GM19099 (cell line): Measurements from ENCODE around the gene SCAMP5.

Experiments used
- POLR2A ChIP-seq: IDR thresholded peaks from 3 replicates; pipeline ENCODE4 v1.6.1; 2011; ENCODE audit warnings: low read depth; ENCODE audit not compliant: insufficient read length; ENCODE audit errors: extremely low read depth

SCAMP5 gene

DNA sequence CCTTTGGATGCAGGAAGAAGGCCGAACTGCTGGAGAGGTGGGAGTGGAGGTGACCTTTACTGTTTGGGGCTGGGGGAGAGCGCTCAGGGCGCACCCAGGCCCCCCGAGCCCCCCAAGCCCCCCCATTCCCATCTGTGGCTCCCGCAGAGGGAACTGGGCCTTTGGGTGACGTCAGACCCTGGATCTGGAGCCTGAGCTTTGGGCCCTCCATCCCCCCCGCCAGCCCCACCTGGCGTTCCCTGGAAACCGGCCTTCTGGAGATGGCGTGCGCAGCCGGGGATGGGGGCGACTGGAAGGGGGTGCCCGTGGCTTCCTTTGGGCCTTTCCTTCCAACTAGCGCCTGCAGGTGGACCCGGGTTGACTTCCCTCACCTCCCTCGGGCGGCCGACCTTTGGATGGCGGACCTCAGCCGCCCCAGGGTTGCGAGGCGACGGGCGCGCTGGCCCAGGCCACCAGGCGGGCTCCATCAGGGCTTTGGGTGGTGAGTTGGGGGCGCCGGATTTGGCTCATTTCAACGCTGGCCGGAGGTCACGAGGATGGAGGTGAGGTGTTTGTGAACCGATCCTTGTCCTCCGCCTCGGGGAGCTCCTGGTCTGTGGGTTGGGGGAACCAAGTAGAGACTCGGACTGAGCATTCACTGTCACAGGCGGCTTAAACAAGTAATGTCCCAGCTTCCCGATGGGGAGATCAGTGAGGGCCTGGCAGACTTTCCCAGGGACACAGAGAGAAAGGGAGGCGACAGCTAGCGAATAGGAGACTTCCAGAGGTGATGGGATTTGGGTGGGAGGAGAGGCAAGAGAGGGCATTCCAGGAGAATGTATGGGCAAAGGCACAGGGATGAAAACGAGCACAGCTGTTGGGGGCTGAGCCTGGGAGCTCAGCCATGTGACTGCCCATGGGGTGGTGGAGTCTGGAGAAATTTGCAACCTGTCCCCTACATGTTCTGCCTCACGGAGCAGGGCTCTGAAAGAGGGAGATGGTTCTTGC lies 709 bp downstream of the SCAMP5 start:
- TF ChIP-seq POLR2A, result no peak

DNA sequence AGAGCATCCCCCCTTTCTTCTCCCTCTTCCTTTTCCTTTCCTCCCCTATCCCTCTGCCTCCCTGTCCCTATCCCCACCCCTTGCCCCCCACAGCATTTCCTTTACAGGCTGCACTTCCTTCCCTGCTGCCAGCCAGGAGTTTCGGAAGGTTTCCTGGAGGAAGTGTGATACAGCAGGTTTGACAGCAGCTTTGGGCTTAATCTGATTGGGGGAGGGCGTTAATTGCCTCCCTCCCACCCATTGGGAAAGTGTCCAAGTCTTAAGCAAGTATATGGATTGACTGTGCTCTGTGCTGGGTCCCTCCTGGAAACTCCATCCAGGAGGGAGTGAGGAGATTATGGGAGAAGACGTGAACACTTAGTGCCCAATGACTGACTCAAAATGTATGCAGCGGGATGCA lies 1.8 kb downstream of the SCAMP5 start:
- no peak for TF ChIP-seq POLR2A

DNA sequence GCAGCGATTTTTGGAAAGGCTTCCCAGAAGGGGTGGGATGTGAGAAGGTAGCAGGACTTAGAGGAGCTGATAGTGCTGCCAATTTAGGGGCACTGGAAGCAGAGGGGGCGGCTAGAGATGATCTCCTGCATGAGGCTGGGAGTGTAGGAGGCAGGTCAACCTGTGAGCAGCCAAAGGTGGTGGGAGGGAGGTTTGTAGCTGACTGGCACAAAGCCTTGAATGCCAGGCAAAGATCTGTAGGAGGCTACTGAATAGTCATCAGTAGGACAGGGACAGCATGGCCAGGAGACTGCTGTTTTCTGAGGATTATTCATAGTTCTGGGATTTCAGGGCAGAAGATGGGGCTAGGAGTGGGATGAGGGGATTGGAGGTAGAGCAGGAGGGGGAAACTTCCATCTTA lies 2.2 kb downstream of the SCAMP5 start:
- TF ChIP-seq POLR2A, result no peak

DNA sequence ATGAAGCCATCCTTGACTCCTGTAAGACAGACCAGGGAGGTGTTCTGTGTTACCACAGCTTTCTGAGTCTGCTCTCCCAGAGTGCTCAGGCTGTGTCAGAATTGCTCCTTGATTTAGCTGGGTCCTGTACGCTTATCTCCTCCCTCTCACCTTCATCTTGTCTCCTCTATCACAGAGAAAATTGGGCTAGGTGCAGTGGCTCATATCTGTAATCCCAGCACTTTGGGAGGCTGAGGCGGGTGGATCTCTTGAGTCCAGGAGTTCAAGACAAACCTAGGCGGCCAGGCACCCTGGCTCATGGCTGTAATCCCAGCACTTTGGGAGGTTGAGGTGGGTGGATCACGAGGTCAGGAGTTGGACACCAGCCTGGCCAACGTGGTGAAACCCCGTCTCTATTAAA lies 5.9 kb downstream of the SCAMP5 start:
- no peak for TF ChIP-seq POLR2A

DNA sequence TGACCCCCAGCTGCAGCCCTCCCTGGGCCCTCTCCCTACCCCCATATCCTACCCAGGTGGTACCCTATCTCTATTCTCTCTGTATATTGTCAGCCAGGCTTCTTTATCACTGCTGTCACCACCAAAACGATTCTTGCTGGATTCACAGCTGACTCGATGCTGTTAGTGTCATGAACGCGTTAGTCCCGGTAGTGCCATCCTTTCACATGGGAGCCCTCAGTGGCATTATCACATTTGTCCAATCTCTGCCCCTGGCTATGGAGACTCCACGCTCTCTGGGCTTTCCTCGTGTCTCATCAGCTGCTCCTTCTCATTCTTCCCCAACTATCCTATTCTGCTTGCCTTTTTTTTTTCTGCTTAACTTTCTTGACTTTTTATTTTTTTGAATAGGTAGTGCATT lies 7.0 kb downstream of the SCAMP5 start:
- TF ChIP-seq POLR2A, result no peak

DNA sequence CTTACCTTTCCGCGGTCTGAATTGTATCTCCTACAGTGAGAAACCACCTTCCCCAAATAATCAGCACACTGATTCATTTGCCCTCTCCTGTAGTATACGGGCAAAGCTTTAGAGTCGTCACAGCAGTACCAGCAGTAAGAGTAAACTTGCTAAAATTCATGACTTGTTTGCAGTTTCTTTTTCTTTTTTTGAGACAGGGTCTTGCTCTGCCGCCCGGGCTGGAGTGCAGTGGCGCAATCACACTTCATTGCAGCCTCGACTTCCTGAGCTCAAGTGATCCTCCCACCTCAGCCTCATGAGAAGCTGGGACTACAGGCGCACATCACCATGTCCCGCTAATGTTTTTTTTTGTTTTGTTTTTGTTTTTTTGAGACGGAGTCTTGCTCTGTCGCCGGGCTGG lies 11.9 kb downstream of the SCAMP5 start:
- TF ChIP-seq POLR2A, result no peak

DNA sequence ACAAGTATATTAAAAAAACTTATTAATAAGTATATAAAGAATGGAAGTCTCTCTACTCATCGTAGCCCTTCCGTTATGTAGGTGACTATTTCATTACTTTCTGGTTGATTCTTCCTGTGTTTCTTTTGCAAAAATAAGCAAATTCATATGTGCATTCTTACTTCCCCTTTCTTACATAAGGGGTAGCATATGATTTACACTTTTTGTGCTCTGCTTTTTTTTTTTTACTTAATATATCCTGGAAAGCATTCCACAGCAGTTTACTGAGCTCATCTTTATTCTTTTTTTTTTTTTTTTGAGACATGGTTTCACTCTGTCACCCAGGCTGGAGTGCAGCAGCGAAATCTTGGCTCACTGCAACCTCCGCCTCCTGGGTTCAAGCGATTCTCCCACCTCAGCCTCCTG lies 12.9 kb downstream of the SCAMP5 start:
- no peak for TF ChIP-seq POLR2A

DNA sequence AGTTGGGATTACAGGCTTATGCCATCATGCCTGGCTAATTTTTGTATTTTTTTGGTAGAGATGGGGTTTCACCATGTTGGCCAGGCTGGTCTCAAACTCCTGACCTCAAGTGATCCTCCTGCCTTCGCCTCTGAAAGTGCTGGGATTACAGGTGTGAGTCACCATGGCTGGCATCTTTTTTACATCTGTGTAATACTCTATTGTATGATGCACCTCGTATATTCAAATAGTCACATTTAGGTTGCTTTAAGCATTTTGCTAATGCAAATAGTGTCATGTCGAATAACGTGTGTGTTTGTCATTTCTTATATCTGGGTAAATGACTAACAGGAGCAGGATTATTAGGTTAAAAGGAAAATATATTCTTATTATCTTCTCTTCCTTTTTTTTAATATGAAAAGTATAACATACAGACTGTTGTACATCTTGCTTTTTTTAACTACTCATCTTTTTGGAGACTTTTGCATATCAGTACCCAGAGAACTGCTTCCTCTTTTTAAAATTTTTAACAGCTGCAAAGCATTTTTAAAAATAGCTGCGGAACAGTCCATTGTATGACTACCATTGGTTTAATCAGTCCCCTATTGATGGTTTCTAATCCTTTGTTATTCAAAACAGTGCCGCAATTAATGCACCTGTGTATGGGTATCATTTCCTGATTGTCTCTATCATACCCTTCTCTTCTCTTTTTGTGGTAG lies 13.4 kb downstream of the SCAMP5 start:
- TF ChIP-seq POLR2A, result no peak

DNA sequence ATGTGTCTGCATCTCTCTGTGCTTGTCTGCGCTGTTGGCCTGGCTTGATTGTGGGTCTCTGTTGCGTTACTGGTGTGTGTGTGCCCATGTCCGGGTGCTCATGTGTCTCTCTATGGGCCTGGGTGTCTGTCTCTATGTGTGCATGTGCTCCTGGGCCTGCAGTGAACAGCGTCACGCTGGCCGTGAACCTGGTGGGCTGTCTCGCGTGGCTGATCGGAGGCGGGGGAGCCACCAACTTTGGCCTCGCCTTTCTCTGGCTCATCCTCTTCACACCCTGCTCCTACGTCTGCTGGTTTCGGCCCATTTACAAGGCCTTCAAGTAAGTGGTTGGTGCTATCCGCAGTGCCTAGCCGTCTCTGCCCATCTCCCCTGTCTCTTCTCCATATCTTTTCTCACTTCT lies 21.1 kb downstream of the SCAMP5 start:
- no peak for TF ChIP-seq POLR2A

DNA sequence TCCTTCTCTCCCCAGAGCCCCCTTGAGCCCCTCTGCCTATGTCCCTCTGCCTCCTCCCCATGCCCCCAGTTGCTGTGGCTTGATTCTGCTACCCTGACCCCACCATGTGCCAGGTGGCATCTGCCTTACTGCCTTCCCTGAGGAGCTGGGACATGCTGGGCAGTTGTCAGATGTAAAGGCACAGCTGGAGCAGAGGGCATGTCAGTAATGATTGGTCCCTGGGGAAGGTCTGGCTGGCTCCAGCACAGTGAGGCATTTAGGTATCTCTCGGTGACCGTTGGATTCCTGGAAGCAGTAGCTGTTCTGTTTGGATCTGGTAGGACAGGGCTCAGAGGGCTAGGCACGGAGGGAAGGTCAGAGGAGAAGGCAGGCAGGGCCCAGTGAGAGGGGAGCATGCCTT lies 24.6 kb downstream of the SCAMP5 start:
- no peak for TF ChIP-seq POLR2A

DNA sequence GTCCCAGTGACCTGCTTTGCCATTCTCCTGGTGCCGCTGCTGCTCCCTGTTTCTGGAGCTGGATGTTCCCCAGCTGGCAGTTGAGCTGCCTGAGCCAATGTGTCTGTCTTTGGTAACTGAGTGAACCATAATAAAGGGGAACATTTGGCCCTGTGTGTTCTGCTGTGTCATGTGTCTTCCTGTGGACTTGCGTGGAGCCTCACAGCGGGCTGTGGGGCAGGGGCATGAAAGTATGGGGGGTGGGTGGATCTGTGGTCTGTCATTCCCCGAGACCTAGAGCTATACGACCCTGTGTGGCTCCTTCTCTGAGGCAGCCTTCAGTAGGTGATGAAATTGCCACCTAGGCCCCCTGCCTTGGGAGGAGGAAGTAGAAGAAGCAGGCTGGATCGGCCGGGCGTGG lies 26.0 kb downstream of the SCAMP5 start:
- TF ChIP-seq POLR2A, result no peak

DNA sequence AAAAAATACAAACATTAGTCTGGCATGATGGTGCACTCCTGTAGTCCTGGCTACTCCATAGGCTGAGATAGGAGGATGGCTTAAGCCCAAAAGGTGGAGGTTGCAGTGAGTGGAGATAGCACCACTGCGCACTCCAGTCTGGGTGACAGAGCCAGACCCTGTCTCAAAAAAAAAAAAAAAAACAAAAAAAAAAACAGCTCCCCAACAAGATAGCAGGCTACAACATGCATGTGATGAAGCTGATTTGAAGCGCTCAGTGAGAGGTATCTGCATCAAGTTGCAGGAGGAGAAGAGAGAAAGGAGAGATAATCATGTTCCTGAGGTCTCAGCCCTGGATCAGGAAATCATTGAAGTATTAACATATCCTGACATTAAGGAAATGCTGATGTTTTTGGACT lies 27.4 kb downstream of the SCAMP5 start:
- TF ChIP-seq POLR2A, result no peak

DNA sequence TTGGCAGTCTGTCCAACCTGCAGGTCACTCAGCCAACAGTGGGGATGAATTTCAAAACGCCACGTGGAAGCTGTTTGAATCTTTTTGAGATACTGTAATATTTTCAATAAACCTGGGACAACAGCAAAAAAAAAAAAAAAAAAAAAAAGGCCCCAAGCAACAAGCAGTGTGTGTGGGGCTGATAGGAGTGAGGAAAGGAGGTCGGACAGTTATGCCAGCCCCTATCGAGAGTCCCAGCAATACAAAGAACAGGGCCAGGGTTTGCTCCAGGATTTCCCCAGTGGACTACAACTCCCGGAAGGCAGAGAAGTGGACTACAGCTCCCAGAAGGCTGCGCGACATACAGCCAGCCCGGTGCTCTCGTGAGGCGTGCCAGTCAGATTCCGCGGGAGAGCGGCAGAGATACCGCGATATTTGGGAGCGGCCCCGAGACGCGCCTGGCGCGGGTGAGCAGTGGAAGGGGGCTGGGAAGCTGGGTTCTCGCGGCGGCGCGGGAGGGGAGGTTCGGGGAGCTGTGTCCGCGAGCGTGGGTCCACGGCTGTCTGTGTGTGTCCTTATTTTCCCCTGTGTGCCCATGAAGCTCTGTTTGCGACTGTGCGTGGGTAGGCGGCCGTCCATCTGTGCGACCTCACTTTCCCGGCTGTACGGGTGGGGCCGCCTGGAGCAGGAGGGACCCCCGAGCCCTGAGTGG lies 28.0 kb downstream of the SCAMP5 start, which contains the start of gene PPCDC:
PPCDC (plus strand) TSS at position 410 of the 691 bp plus-strand sequence. CDS start 4,729 bp downstream, outside the sequence.
- TF ChIP-seq POLR2A, result peak; percentile 98

DNA sequence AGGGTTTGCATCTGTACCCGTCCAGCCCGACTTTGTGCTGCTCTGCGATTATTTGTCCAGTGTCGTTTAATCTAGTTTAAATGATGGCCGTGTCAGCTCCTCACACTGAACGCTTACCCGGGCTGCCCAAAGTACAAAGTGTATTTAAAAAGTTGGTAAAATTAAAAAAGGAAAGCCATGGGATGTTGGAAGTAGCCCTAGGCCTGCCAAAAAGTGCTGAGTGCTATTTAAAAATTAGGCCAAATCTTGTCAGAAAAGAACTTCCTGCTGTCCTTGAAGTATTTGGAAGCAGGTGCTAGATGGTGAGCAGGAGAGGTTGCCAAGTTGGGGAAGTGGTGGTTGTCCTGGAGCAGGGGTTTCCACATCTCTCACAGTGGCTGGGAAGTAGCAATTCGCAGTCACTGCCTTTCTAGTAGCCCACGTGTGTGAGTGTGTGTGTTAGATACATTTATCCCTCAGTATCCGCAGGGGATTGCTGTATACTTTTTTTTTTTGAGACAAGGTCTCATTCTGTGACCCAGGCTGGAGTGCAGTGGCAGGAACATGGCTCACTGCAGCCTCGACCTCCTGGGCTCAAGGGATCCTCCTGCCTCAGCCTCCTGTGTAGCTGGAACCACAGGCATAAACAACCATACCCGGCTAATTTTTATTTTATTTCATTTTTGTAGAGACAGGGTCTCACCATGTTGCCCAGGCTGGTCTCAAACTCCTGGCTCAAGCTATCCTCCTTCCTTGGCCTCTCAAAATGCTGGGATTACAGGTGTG lies 28.7 kb downstream of the SCAMP5 start:
- no peak for TF ChIP-seq POLR2A

DNA sequence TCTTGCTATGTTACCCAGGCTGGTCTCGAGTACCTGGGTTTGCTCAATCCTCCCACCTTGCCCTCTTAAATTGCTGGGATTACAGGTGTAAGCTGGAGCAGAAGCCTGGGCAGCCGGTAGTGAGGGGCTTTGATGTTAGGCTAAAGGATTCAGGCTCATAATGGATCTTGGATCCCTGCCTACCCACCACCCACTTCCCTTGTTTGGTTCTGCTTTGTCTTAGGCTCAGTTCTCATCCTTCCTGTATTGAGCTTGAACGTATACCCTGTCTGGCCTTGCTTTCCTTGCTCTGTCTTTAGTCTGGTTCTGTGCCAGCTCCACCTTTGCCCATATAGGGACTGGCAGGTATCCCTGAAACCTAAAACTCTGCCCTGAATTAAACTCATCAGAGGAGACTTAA lies 29.7 kb downstream of the SCAMP5 start:
- no peak for TF ChIP-seq POLR2A

DNA sequence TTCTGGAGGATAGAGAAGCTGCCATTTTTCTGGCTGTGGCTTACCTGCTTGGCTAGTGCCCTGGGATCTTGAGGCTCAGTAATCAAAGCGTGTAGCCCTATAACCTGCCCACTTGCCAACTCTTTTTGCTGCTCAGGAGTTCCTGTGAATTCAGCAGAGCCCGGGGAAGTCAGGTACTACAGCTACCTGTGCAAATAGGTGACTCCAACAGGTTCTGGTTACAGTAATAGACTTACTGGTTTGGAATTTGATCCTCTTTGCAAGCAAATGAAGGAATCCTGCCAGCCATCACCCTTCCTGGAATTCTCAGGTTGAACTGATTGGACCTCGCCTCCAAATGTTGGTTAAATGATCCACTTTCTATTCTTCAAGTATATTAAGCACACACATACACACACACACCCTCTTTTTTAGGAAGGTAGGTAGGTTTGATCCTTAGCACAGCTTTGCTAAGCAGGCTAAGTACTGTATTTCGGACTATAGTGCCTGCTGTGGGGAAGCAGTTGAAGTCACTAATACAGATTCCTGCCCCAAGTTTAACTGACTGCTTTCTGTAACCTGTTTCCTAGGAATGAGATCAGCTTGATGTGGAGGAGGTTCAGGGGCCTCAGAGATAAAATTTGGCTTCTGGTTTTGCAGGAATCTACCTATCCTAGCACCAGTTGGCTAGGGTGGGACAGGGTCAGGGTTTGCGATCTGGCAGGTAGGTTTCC lies 30.3 kb downstream of the SCAMP5 start:
- TF ChIP-seq POLR2A, result no peak
